SK-N-MC (cell line): Measurements from ENCODE around the gene TIAM1.

Experiments
- EZH2 ChIP-seq: fragments of 200-600 bp; sonication (generic); IDR thresholded peaks from one replicate; pipeline ENCODE4 v1.6.1; 2017; ENCODE audit warnings: antibody characterized with exemption
- POLR2AphosphoS5 ChIP-seq: IDR thresholded peaks from 2 replicates; pipeline ENCODE4 v1.6.1; 2012; ENCODE audit warnings: mild to moderate bottlenecking, low read depth, low read length, borderline replicate concordance

GRCh38 chr21:31119199-31119598 lies 224.9 kb downstream of the TIAM1 start:
- TF ChIP-seq EZH2 (no peak), POLR2AphosphoS5 (no peak)
